ENCODE results near the gene KCNK2.

DNA sequence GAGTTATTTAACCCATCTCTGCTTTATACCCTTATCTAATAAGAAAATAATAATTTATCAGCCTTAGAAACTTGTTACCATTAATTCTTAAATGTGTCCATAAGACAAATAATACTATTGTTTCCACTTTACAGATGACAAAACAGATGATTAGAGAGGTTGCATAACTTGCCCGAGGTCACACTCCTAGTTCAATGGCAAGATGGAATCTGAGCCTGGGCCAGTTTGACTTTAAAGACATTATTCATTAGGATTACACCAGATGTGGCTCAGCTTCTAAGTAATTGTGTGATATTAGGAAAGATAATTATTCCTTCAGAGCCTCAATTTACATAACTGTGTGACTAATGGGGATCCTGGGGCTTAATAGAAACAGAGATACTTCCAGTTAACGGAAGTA is 42.3 kb upstream of the KCNK2 start:
- TF ChIP-seq, protein P1, sequence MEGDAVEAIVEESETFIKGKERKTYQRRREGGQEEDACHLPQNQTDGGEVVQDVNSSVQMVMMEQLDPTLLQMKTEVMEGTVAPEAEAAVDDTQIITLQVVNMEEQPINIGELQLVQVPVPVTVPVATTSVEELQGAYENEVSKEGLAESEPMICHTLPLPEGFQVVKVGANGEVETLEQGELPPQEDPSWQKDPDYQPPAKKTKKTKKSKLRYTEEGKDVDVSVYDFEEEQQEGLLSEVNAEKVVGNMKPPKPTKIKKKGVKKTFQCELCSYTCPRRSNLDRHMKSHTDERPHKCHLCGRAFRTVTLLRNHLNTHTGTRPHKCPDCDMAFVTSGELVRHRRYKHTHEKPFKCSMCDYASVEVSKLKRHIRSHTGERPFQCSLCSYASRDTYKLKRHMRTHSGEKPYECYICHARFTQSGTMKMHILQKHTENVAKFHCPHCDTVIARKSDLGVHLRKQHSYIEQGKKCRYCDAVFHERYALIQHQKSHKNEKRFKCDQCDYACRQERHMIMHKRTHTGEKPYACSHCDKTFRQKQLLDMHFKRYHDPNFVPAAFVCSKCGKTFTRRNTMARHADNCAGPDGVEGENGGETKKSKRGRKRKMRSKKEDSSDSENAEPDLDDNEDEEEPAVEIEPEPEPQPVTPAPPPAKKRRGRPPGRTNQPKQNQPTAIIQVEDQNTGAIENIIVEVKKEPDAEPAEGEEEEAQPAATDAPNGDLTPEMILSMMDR (IDR thresholded peaks at IDR 0.05 in 8 of 11, conservative IDR thresholded peaks at IDR 0.05 in 3 of 11): no peak
- TF ChIP-seq POLR2A (IDR thresholded peaks at IDR 0.05): no peak
